GM11168 (cell line): Measurements from ENCODE around the gene SUSD3.

ENCODE experiments used
- in situ Hi-C: fragments of 300-500 bp; cut with MboI; formaldehyde crosslinking; loops from one replicate; pipeline ENCODE4 v1.12.0; 2022; ENCODE audit warnings: low sequenced_read_pairs; ENCODE audit not compliant: unreplicated experiment

Gene SUSD3

GRCh38 chr9:93050231-93050630 is 8.3 kb upstream of the SUSD3 start:
- in situ Hi-C loops, result no loop called here

- in situ Hi-C loops, result no loop called here
These were observed 6.8 kb upstream of the SUSD3 start for GRCh38 chr9:93051680-93052089.

DNA sequence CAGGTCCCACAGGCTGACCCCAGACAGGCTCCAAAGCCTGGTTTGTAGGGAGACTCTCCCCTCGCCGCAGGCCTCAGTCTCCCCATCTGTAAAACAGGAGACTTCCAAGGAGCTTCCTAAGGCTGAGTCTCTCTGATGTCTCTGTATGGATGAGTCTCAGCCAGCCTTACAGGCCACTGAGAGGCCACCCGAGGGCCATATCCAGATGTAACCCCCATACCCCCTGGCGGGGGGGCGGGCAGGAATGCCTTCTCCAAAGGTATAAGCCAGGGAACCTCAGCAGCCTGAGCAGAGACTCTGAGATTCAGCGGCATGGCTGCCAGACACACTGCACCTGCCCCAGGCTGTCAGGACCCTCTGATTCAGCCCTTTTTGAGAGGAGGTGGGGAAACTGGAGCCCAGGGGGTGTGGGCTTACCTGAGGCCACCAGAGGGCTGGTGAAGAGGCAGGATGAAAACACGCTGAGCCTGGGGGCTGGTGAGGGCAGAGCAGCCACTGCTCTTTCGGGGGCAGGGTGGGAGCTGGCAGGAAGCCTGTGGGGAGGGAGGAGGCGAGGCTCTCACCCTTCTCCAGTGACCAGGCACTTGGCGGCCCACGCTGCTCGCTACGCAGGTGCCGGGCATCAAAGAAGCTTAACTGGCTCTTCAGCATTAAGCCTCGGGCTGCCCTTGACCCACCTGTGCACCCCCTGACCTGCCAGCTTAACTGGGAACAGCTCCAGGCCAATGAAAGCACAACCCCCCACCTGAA is 5.5 kb upstream of the SUSD3 start:
- in situ Hi-C loops, result no loop called here

- in situ Hi-C loops, result no loop called here
These were observed 4.6 kb upstream of the SUSD3 start for GRCh38 chr9:93053781-93054331.

GRCh38 chr9:93054758-93055704 is 3.5 kb upstream of the SUSD3 start:
- in situ Hi-C loops, result no loop called here

- in situ Hi-C loops, result no loop called here
These were observed 1.3 kb upstream of the SUSD3 start for GRCh38 chr9:93057042-93057702.

- in situ Hi-C loops, result no loop called here
These were observed 672 bp upstream of the SUSD3 start for GRCh38 chr9:93057703-93058354.

GRCh38 chr9:93059011-93059714 is 662 bp downstream of the SUSD3 start:
- in situ Hi-C loops, result no loop called here

- in situ Hi-C loops, result no loop called here
These were observed 1.4 kb downstream of the SUSD3 start for GRCh38 chr9:93059715-93060578.

GRCh38 chr9:93060746-93061259 is 2.3 kb downstream of the SUSD3 start:
- in situ Hi-C loops, result no loop called here

- in situ Hi-C loops, result no loop called here
These were observed 2.8 kb downstream of the SUSD3 start for GRCh38 chr9:93061260-93061751.

DNA sequence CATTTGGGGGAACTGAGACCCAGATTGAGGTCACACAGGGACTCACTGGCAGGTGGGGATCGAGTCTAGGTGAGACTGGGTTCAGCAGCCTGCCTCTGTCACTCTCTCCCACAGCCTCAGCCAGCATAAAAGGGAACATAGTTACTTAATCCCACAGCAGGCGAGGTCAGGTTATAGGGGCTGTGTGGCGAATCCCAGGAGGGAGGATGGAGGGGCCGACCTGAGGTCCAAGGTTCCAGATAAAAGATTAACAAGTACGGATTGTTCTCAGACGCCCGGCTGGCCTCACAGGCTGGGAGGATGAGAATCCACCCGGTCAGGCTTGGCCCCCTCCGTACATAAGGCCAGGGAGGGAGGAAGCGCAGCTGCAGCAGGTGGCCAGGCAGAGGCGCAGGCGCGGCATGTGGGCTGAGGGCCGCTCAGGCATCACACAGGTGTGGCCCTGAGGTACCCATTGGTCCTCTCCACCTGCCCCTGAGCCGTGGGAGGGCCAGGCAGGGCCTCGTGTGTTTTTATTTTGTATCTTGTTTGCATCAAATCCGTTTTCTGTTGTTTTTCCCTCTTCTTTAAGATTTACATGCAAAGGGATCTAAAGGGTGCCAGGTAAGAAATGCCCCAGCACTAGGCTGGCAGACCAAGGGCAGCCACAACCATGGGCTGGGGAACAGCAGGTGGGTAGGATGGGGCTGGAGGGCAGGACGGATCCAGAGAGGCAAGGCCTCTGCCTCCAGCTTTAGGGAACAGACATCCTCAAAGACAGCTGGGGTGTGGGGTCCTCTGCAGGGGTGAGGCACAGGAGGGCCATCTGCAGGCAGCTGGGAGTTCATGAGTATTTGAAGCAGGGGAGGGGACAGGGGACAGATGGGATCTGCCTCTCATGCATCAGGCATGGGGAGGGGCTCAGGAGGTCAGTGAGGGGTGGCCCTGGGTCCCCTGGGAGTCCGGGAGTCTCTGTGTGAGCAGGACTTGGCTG is 3.6 kb downstream of the SUSD3 start:
- in situ Hi-C loops, result no loop called here

- in situ Hi-C loops, result no loop called here
These were observed 6.1 kb downstream of the SUSD3 start for GRCh38 chr9:93064392-93065134.

- in situ Hi-C loops, result no loop called here
These were observed 6.7 kb downstream of the SUSD3 start for GRCh38 chr9:93065135-93065720.

DNA sequence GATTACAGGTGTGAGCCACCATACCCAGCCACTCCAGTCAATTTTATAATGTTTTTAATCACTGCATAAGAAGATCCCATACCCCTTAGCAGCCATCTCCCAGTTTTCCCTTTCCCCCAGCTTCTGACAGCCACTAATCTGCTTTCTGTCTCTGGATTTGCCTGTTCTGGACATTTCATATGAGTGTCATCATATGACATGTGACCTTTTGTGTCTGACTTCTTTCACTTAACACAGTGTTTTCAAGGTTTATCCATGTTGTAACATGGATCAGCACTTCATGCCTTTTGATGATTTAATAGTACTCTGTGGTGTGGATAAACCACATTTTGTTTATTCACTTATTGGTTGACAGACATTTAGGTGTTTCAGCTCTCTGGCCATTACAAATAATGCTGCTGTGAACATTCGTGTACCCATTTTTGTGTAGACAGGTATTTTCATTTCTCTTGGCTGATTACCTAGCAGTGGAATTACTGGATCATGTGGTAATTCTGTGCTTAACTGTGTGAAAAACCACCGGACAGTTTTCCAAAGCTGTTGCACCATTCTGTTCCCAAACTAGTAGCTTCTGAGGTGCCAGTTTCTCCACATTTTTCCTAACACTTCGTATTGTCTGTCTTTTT is 8.6 kb downstream of the SUSD3 start:
- in situ Hi-C loops, result no loop called here

GRCh38 chr9:93068956-93069355 is 10.5 kb downstream of the SUSD3 start:
- in situ Hi-C loops, result no loop called here
